B cell (primary cell): ENCODE results near the gene FLNB. TPM values are rescaled to one million over a fixed set of nuclear protein-coding genes. Genes with fewer than 3 reads are reported as not detected.

ENCODE experiments used
- ATAC-seq: fragments of 200-7000 bp; cut with Tn5 transposase; one replicate; pipeline ENCODE4 v1.10.0; 2021; ENCODE audit warnings: low read depth, mild to moderate bottlenecking, moderate number of reproducible peaks, moderate library complexity
- CTCF ChIA-PET: fragments of 350-600 bp; sonication (Branson Sonifier 250); formaldehyde crosslinking; loops from one replicate; lab custom pipeline; 2021; ENCODE audit warnings: antibody characterized with exemption, inconsistent platforms; lab: Charles Lee
- POLR2A ChIA-PET: fragments of 350-600 bp; sonication (Branson Sonifier 250); formaldehyde crosslinking; loops from one replicate; lab custom pipeline; 2021; ENCODE audit warnings: antibody characterized with exemption; lab: Charles Lee
- DNase-seq: peaks from one replicate; pipeline ENCODE4 v3.0.0; 2013
- H2AFZ ChIP-seq: 2 replicates; pipeline ENCODE4 v1.6.1; 2012; ENCODE audit warnings: mild to moderate bottlenecking, low read depth, low read length; ENCODE audit not compliant: insufficient read depth, poor library complexity, severe bottlenecking
- H3K27ac ChIP-seq, 2 donors: 1 replicate in 1 of 2; 2 replicates in 1 of 2; pipeline ENCODE4 v1.5.1; 2012 to 2013; ENCODE audit warnings: low read length in 2 of 2, mild to moderate bottlenecking in 2 of 2, moderate library complexity in 1 of 2
- H3K27me3 ChIP-seq, 4 experiments: fragments of 200-600 bp in 1 of 4; sonication (generic) in 1 of 4; replicated peaks in 1 of 4; 1 replicate in 2 of 4; 2 replicates in 2 of 4; pipeline versions ENCODE4 v1.6.1 to v1.7.0; 2013 to 2016; ENCODE audit warnings: low read length in 3 of 4, mild to moderate bottlenecking in 2 of 4, mixed read lengths in 1 of 4, moderate library complexity in 1 of 4; ENCODE audit not compliant: insufficient read depth in 4 of 4, control insufficient read depth in 3 of 4; ENCODE audit errors: control extremely low read depth in 1 of 4
- H3K36me3 ChIP-seq, 2 experiments: replicated peaks in 1 of 2; 1 replicate in 1 of 2; 2 replicates in 1 of 2; pipeline versions ENCODE4 v1.6.1 to v1.7.1; 2013; ENCODE audit warnings: low read length in 1 of 2; ENCODE audit not compliant: insufficient read depth in 2 of 2, control insufficient read depth in 1 of 2; ENCODE audit errors: control extremely low read depth in 1 of 2, extremely low read depth in 1 of 2
- H3K4me1 ChIP-seq, 2 donors: fragments of 200-600 bp in 1 of 2; sonication (generic) in 1 of 2; 1 replicate in 1 of 2; 2 replicates in 1 of 2; pipeline versions ENCODE4 v1.5.1 to v1.6.1; 2013 to 2017; ENCODE audit warnings: low read length in 2 of 2; ENCODE audit not compliant: control insufficient read depth in 2 of 2, insufficient read depth in 2 of 2
- H3K4me2 ChIP-seq: replicated peaks from 2 replicates; pipeline ENCODE3; 2012; ENCODE audit warnings: mild to moderate bottlenecking, low read depth, low read length; ENCODE audit not compliant: poor library complexity, severe bottlenecking
- H3K4me3 ChIP-seq, 5 experiments: fragments of 200-600 bp in 1 of 5; sonication (generic) in 1 of 5; 1 replicate in 3 of 5; 2 replicates in 2 of 5; pipeline versions ENCODE4 v1.5.1 to v1.7.0; 2011 to 2016; ENCODE audit warnings: low read length in 4 of 5, mild to moderate bottlenecking in 4 of 5, low read depth in 2 of 5, control low read depth in 1 of 5, moderate library complexity in 1 of 5; ENCODE audit not compliant: insufficient read depth in 1 of 5; ENCODE audit errors: control extremely low read depth in 1 of 5, extremely low read depth in 1 of 5
- H3K79me2 ChIP-seq: fragments of 200-600 bp; sonication (generic); one replicate; pipeline ENCODE4 v1.6.0; 2016; ENCODE audit warnings: low read length; ENCODE audit not compliant: control insufficient read depth, insufficient read depth
- H3K9ac ChIP-seq: fragments of 200-600 bp; sonication (generic); 2 replicates; pipeline ENCODE4 v1.6.1; 2017; ENCODE audit warnings: mild to moderate bottlenecking, low read length, moderate library complexity
- H3K9me3 ChIP-seq, 3 donors: one replicate each; pipeline versions ENCODE4 v1.6.1 to v1.7.1; 2013; ENCODE audit warnings: low read length in 2 of 3; ENCODE audit not compliant: control insufficient read depth in 2 of 3, insufficient read depth in 1 of 3; ENCODE audit errors: control extremely low read depth in 1 of 3
- H4K20me1 ChIP-seq: 2 replicates; pipeline ENCODE4 v1.6.0; 2012; ENCODE audit warnings: mild to moderate bottlenecking, low read length; ENCODE audit not compliant: insufficient read depth, control insufficient read depth, poor library complexity, severe bottlenecking
- H3K27ac Mint-ChIP-seq: one replicate; pipeline ENCODE4 v1.8.0; 2021; ENCODE audit warnings: mixed read lengths
- H3K27me3 Mint-ChIP-seq: one replicate; pipeline ENCODE4 v1.8.0; 2021; ENCODE audit warnings: mixed read lengths
- H3K4me1 Mint-ChIP-seq: one replicate; pipeline ENCODE4 v1.8.0; 2021; ENCODE audit warnings: mixed read lengths
- H3K4me3 Mint-ChIP-seq: one replicate; pipeline ENCODE4 v1.8.0; 2021; ENCODE audit warnings: mixed read lengths
- H3K9me3 Mint-ChIP-seq: one replicate; pipeline ENCODE4 v1.8.0; 2022; ENCODE audit warnings: mixed read lengths; ENCODE audit not compliant: insufficient read depth
- EZH2 ChIP-seq: IDR thresholded peaks from 2 replicates; pipeline ENCODE4 v1.6.1; 2012; ENCODE audit warnings: borderline replicate concordance, low read depth, mild to moderate bottlenecking, moderate library complexity, low read length; ENCODE audit not compliant: insufficient read depth, poor library complexity, severe bottlenecking
- WGBS: methylation state at CpG from one replicate; pipeline ENCODE4 v1.1.5; 2013; ENCODE audit warnings: missing lambda C conversion rate; ENCODE audit not compliant: insufficient coverage; 5-methylcytosine and 5-hydroxymethylcytosine counted together
- intact Hi-C: fragments of 100-400 bp; cut with micrococcal nuclease; formaldehyde crosslinking; loops from one replicate; pipeline ENCODE4 v1.10.0; 2022
- polyA plus RNA-seq: library from polyadenylated mRNA; depleted of rRNA; stranded (reverse); fragments of >200 nt; gene quantifications from 2 replicates; pipeline ENCODE4 v1.2.3, GENCODE V29; 2012
- total RNA-seq, 2 donors: library from RNA; stranded (reverse); fragments of 120-200 nt in 1 of 2; gene quantifications; 1 replicate in 1 of 2; 2 replicates in 1 of 2; pipeline versions ENCODE4 v1.2.3 to v1.2.4, GENCODE V29; 2013 to 2022
- TF ChIP-seq, protein P1 (sequence below): fragments of 200-600 bp; IDR thresholded peaks from one replicate; pipeline ENCODE4 v1.8.0; 2022; ENCODE audit warnings: antibody characterized with exemption, mild to moderate bottlenecking

FLNB gene
- total and polyA plus RNA-seq, 2 donors (not counting 1 experiment from before 2014, with no cell fraction given), result 25.5 to 28.3 TPM

DNA sequence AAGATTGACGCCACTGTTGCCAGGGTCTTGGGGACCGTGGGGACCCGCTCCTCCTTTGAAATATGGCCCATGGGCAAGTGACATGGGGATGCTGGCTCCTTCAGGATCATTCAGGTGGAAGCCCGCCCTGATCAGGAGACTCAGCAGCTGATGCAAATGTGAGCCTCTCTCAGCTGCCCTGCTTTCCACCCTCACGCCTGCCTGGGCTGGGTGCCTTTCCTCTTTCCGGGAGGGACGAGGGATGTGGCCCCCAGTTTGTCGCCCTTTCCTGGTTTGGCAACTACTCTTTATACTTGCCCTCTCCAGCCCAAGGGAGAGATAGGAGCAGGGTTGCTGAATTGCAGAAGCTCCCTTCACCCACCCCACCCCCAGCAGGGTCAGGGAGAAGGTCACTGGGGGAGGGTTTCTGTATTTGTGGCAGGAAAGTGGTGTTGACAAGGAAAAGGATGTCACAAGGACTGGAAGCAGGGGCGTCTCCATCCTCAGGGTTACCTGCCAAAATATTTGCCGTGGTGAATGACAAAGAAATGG, 180.8 kb downstream of the FLNB start:
- POLR2A ChIA-PET, result interaction anchor here (1.6 kb wide), 1 partner anchor 28 kb away, joined by 3 read pairs; no protein-coding TSS in a partner anchor
- TF ChIP-seq EZH2, result no peak
- TF ChIP-seq, protein P1, sequence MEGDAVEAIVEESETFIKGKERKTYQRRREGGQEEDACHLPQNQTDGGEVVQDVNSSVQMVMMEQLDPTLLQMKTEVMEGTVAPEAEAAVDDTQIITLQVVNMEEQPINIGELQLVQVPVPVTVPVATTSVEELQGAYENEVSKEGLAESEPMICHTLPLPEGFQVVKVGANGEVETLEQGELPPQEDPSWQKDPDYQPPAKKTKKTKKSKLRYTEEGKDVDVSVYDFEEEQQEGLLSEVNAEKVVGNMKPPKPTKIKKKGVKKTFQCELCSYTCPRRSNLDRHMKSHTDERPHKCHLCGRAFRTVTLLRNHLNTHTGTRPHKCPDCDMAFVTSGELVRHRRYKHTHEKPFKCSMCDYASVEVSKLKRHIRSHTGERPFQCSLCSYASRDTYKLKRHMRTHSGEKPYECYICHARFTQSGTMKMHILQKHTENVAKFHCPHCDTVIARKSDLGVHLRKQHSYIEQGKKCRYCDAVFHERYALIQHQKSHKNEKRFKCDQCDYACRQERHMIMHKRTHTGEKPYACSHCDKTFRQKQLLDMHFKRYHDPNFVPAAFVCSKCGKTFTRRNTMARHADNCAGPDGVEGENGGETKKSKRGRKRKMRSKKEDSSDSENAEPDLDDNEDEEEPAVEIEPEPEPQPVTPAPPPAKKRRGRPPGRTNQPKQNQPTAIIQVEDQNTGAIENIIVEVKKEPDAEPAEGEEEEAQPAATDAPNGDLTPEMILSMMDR, result no peak
- Histone ChIP-seq H3K9ac (no peak overlapping the region), H3K4me2 (no peak overlapping the region), H3K27ac (no peak overlapping the region), H3K4me1 (peaks cover 0 to 5% of the 10 kb centered on the region in 2 donors), H3K9me3 (peaks cover 0 to under 1% (median 0%) of the 10 kb centered on the region in 3 donors), H4K20me1 (no peaks in the 10 kb centered on the region), H3K79me2 (no peaks in the 10 kb centered on the region), H3K36me3 (peaks cover 0 to 6% of the 10 kb centered on the region in 2 experiments), H2AFZ (no peak overlapping the region), H3K27me3 (no peaks in the 10 kb centered on the region), H3K4me3 (no peak overlapping the region)
- H3K27me3 Mint-ChIP-seq, result no peaks in the 10 kb centered on the region
- intact Hi-C loops, result loop anchor here (5.0 kb wide), 2 partner anchors 223 to 443 kb away; no protein-coding TSS in a partner anchor
- no peak overlapping the region for H3K4me3 Mint-ChIP-seq
- H3K4me1 Mint-ChIP-seq, result peaks cover 3% of the 10 kb centered on the region
- 92% methylated on average over 7 of the region's 10 CpGs for WGBS
- ATAC-seq (no peak), DNase-seq (no peak)
- H3K9me3 Mint-ChIP-seq, result no peaks in the 10 kb centered on the region
- CTCF ChIA-PET, result interaction anchor here (1.1 to 15.0 kb wide), 24 partner anchors 9 to 443 kb away, joined by 3 to 336 read pairs (median 6); partner anchors contain the start of genes ABHD6, DNASE1L3, FLNB and HTD2
- no peak overlapping the region for H3K27ac Mint-ChIP-seq

DNA sequence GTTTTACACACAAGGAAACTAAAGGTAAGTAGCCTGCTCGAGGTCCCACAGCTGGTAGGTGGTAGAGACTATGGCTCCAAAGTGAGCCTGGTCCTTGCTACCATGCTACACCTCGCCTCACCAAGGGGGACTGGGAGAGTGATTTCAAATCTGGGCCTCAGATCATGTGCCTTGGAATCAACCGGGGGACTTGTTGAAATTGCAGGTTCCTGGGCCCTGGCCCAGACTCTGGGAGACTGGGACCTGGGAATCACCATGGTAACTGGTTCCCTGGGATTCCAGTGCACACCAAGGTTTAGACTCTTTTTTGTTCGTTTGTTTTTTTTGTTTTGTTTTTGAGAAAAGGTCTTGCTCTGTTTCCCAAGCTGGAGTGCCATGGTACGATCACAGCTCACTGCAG, 181.5 kb downstream of the FLNB start:
- POLR2A ChIA-PET, result interaction anchor here (0.6 to 1.6 kb wide), 3 partner anchors 24 to 27 kb away, joined by 3 to 4 read pairs (median 3); no protein-coding TSS in a partner anchor
- TF ChIP-seq, protein P1, result no peak
- TF ChIP-seq EZH2, result no peak
- H3K4me1 ChIP-seq, result peaks cover 0 to 5% of the 10 kb centered on the region in 2 donors
- no peak overlapping the region for H2AFZ ChIP-seq
- DNase-seq (no peak), ATAC-seq (no peak)
- H3K4me3 Mint-ChIP-seq, result no peak overlapping the region
- H3K4me1 Mint-ChIP-seq, result peaks cover 3% of the 10 kb centered on the region
- no peak overlapping the region for H3K27ac ChIP-seq
- H3K9me3 Mint-ChIP-seq, result no peaks in the 10 kb centered on the region
- no peaks in the 10 kb centered on the region for H3K27me3 ChIP-seq
- no peak overlapping the region for H3K9ac ChIP-seq
- intact Hi-C loops, result loop anchor here (5.0 kb wide), 2 partner anchors 223 to 443 kb away; no protein-coding TSS in a partner anchor
- H3K79me2 ChIP-seq, result no peaks in the 10 kb centered on the region
- peaks cover 0 to 7% (median 0%) of the 10 kb centered on the region in 3 donors for H3K9me3 ChIP-seq
- H4K20me1 ChIP-seq, result no peaks in the 10 kb centered on the region
- H3K27ac Mint-ChIP-seq, result no peak overlapping the region
- peaks cover 0 to 6% of the 10 kb centered on the region in 2 experiments for H3K36me3 ChIP-seq
- H3K4me3 ChIP-seq, result no peak overlapping the region
- H3K27me3 Mint-ChIP-seq, result no peaks in the 10 kb centered on the region
- 86% methylated on average over 3 of the region's 5 CpGs for WGBS
- CTCF ChIA-PET, result interaction anchor here (1.1 to 15.0 kb wide), 11 partner anchors 11 to 441 kb away, joined by 3 to 336 read pairs (median 24); partner anchors contain the start of genes DNASE1L3, FLNB, HTD2 and RPP14
- H3K4me2 ChIP-seq, result no peak overlapping the region
